NCI-H526 treated with DMSO at 0.1 percent for 48 hours (cell line): ENCODE data around the gene CBARP.

Experiments used
- DNase-seq: peaks from one replicate; lab custom pipeline; 2025; lab: John Stamatoyannopoulos, UW

Gene CBARP

DNA sequence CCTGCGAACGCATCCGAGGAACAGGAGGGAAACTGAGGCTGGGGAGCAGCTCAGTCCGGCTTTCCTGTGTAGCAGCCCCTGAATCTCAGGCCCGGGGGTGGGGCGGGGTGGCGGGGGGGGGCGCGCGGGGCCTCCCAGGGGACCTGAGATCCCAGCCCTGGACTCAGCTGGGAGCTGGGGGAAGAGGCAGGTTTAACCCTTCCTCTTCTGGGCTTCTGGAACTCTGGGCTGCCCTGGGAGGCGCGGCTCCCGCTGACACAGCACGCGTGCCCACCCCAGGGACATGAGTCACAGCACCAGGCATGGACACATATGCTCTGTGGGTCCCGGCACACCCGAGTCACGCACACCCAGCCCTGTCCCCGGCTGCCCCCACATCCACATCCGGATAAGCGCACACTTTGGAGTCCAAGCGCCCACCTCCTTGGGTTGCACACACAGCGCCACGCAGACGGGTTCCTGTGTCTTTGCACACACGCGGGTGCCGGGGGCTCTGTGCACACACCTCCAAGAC lies 27.9 kb upstream of the CBARP start:
- no peak for DNase-seq

GRCh38 chr19:1264801-1265614 lies 27.2 kb upstream of the CBARP start:
- no peak for DNase-seq

- no peak for DNase-seq
These were observed 25.4 kb upstream of the CBARP start for GRCh38 chr19:1263188-1263587.

DNA sequence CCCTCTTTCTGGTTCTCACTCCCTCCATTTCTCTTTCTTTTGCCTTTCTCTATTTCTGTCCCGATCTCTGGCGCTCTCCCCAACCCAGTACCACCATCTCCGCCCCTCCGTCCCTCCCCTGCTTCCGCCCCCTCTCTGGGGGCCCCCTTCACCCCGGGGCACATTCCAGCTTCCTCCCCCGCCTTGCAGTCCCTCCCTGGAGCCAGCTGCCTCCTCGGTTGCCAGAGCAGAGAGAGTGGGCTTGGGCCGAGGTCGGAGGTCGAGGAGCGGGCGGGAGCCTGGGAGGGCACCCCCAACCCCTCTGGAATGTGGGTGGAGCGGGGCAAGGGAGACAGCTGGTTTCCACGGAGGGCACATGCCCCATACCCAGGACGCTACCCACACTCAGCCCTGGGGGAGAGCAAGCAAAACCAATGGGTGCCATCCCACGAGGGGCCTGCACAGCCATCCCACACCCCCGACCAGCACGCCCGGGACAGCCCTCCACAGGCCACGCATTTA lies 24.9 kb upstream of the CBARP start:
- no peak for DNase-seq

DNA sequence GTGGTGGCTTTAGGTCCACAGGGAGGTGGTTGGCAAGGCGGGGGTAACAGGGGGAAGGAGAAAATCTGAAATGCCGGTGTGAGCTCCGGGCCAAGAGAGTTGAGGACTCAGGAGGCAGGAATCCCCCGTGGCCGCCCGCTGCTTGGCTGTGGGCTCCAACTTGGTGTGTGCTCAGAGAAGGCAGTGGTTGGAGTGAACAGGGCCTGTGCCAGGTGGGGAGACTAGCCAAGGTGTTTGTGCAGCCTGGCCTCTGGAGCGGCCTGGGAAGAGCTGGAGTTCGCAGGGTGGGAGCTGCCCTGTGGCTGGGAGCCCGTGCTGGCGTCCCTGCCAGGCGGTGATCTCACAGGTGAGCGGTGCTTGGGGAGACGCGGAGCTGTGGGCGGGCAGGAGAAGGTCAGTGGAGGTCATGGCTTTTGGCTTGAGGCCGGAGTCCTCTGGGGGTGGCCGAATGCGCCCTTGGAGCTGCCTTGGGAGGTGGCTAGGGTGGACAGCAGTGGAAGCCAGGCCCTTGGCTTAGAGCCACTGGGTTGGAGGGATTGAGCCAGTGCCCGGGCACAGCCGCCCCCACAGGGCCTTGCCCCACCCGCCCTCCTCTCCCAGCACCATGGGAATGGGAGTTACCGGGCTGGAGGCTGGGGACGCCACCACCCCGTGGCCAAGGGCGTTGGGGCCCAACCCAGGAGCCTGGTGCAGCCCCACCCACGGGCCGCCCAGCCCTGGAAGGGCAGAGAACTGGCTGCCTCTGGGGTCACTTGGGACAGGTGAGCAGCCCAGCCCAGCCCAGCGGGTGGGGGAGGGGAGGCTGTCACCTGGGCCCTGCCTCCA lies 24.2 kb upstream of the CBARP start:
- DNase-seq: no peak

DNA sequence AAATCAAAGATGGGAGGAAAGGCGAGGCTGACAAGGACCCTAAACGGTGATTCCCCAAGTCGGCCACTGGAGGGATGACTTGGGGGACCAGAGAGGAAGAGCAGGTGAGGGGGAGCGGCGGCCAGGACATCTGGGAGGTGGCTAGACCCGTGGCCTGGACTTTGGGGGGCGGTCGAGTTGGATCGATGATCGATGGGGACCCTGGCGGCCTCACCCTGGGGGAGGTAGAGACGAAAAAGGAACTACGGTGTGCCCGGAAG lies 23.7 kb upstream of the CBARP start:
- DNase-seq: no peak

DNA sequence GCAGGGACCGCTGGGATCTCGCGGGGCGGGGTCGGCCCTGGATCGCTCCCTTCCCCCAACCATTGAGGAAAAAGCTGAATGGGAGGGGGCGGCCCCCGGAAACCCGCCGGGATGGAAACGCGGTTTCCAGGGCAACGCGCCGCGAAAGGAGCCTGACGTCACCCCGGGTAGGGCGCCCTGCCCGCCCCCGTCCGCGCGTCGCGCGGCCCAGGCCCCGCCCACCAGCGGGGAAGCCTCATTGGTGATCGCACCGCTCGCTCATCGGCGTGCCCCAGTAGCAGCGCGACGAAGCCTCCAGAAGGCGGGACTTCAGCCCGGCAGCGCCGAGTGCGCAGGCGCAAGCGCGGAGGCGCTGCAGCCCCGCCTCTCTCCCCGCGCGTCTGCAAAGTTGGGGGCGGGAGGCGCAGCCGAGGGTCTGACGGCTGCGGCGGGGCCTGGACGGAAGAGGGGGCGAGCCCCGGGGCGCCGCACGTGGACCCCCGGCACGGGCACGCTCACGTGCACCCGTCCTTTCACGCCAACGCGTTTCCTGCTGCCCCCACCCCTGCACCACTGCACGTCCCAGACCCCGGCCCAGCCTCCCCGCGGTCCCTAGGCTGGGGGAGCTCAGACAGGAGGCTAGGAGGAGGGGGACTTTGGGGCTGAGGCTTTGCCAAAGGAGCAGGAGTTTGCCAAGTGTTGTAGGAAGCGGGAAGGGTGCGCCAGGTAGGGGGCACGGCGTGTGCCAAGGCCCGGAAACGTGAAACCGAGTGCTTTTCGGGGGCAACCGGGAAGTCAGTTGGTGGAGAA lies 23.1 kb upstream of the CBARP start:
- peak; percentile 60 for DNase-seq

DNA sequence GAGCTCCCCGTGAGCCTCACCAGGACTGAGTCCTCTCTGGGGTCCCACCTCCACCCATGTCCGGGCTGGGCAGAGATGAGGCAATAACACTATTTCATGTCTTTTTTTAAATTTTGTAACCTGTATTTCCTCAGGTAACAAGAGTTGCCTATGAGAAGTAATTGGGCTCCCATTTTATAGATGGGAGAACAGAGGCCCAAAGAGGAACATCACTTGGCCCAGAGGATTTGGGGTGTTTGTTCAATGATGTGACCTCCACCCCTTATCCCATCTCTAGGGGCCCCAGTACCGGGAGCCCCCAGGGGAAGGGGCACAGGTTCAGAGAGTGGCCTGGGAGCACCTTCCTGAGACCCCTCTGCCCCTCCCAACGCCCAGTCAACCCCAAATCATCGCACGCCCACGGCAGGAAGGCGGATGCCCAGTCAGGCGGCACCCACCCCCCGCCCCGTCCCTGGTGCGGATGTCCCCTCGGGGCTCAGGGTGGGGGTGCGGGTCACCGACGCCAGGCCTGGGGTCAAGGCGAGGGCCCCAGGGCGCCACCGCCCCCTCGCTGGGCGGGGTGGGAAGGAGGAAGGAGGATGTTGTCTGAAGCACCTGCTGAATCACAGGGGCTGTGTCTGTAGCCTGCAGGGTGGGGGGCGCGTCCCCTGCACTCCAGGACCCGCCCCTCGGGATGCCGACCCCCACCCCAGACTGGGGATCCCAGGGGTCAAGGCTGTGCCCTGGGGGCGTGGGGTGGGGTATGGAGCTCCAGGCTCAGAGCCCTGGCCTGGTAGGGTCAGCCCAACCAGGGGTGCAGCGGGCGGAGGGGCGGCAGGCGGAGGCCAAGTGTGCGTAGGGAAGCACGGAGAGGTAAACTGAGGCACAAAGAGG lies 22.3 kb upstream of the CBARP start:
- no peak for DNase-seq

DNA sequence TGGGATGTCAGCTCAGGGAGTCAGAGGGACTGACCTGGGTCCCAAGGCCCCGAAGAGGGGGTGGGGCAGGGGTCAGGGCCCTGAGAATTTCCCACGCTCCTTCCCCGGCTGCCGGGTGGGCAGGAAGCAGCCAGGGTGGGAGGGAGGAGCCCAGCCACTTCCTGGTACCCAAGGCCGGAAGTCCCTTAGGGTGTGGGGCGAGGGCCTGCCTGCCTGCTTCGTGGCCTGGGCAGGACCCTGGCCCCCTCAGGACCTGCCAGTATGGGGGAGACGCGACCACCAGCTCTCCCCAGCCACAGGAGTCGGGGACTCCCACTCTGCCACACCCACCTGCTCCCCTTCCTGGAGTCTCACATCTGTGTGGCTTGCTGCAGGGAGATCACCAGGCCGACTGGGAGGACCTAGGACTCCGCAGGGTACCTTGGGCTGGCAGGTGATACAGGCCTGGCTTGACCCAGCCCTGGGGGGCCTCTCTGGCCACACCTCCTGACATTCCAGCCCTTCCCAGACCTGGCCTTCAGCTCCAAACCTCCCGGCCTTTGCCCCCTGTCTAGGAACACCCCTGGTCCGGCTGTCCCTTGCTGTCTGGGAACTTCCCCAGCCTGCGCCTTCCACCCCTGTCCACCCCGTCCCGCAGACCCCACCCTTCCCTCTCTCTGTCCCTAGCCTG lies 21.5 kb upstream of the CBARP start:
- no peak for DNase-seq

DNA sequence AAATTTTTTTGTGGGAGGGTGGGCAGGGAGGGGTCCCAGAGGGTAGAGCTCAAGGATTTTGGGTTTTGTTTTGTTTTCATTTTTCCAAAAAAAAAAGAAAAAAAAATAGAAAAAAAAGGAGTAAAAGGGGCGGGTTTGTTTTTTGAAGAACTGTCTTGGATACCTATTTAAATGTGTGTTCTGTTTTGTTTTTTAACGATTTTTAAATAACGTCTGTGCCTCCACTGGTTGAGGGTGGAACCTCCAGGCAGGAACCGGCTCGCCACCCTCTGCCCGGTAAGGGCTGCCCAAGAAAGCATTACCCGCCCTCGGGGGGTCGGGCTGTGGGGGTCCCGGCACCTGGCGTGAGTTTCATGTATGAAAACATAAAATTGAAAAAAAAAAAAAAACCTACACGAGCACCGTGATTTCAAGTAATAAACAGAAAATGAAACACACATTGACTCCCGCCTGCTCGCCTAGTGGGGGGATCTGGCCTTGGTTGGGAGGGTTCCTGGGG lies 21.0 kb upstream of the CBARP start:
- DNase-seq: peak; percentile 29

- DNase-seq: no peak
These were observed 20.3 kb upstream of the CBARP start for GRCh38 chr19:1258163-1258492.

DNA sequence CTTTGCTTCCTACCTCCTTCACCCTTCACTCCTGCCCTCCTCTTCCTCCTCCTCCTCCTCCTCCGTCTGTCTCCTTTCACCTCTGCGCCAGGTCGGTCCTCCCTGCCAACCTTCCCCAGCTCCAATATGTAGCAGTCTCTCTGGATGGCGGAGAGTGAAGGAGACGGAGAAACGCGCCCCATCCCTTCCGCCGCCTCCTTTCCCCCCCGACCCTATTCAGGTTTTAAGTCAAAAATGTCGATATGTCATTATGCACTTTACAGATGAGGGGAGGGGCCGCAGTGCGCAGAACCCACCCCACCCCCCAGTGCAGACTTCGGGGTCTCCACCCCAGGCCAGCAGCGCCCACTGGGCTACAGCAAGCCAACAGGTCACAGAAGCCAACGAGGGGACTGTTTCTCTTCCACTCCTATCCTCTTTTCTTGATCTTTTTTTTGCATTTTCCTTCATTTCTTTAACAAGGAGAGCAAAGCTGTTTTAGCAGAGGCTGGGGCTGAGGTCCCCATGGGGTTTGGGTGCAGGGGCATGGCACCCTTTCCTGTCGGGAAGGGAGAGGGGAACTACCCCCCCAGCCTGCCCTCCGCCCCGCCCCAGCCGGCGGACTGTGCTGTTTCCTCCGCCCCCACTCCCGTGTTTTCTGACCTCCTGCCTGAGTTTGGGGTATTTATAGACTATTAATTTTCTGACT lies 19.8 kb upstream of the CBARP start:
- DNase-seq: no peak

GRCh38 chr19:1256646-1257474 lies 19.1 kb upstream of the CBARP start:
- DNase-seq: no peak

GRCh38 chr19:1255186-1256161 lies 17.7 kb upstream of the CBARP start:
- DNase-seq: no peak

GRCh38 chr19:1254530-1255185 lies 16.9 kb upstream of the CBARP start:
- DNase-seq: no peak

GRCh38 chr19:1254081-1254527 lies 16.3 kb upstream of the CBARP start:
- no peak for DNase-seq

- no peak for DNase-seq
These were observed 15.8 kb upstream of the CBARP start for GRCh38 chr19:1253514-1254080.
